NCI-H345 (cell line): Measurements from ENCODE around the gene ANO8.

Source experiments
- DNase-seq: peaks from one replicate; lab custom pipeline; 2025; lab: John Stamatoyannopoulos, UW

Gene ANO8

DNA sequence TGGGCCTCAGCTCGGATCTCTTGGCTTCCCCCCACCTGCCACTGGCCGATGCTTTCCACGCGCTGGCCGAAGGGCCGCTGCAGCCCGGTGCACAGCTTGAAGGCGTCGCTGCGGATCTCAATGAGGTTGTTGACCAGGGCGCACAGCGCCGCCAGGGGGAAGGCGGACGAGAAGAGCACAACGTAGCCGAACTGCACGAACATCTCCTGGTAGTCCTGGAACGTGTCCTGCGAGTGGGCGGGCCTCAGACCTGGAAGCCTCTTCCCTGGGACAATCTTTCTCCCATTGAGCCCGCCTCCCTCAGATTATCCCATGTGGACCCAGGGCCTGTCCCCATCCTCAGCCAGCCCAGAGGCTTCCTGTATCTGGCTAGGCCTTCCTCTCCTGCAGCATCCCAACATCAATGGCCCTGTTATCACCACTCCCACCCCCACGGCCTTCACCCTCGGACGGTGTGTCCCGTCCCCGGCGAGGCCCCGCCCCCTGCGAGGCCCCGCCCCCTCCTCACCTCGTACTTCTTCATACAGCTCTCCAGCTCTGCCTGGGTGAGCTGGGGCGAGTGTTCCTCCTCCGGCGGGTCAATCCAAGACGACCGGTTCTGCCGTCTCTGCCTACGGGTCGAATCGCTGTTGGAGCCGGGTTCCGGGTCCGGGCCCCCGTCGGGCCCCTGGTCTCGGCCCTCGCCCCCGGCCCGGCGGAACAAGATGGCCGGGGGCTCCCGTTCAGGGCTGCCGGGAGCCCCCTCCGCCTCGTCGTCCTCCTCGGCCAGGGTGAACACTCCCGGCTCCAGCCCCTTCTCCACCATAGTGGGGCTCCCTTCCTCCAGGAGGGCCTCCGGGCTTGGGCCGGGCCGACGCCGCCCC is 6.8 kb downstream of the ANO8 start:
- DNase-seq, result no peak

DNA sequence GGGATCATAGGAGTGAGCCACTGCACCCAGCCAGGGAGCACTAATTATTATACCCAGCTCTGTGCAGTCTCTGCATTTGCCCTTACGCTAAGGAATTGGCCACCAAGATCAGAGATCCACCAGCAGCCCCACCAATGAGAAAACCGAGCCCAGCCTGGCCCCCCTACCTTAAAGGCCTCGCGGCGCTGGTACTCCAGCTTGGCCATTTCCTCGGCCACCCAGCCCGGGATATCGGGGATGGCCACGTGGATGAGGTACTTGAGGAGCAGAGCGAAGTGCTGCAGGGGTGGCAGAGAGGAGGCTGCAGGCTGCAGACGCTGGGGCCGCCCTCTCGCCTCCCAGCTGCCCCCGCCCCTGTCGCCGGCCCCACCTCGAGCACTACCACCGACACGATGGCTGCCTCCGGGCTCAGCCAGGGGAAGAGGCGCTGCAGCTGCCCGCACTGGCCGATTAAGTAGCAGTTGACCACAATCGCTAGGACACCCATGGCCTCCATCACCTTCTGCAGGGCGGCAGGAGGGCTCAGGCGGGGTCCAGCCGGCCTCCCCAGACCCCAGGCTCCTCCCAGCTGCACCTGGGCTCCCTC is 7.5 kb downstream of the ANO8 start:
- no peak for DNase-seq

DNA sequence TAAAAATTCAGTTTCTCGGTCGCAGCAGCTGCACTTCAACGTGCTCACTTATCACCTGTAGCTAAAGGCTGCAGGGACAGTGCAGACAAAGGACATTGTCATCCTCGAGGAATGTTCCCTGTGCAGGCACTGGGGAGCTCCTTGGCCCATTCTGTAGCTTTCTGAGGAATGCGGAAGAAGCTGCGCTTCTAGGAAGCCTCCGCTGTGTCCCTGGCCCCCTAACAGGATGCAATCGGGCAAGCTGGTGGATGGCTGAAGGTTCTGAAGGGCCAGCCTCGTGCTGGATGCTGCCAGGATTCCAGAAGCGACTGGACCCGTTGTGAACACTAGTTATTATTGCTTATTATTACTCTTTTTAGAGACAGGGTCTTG is 8.1 kb downstream of the ANO8 start:
- DNase-seq, result no peak

DNA sequence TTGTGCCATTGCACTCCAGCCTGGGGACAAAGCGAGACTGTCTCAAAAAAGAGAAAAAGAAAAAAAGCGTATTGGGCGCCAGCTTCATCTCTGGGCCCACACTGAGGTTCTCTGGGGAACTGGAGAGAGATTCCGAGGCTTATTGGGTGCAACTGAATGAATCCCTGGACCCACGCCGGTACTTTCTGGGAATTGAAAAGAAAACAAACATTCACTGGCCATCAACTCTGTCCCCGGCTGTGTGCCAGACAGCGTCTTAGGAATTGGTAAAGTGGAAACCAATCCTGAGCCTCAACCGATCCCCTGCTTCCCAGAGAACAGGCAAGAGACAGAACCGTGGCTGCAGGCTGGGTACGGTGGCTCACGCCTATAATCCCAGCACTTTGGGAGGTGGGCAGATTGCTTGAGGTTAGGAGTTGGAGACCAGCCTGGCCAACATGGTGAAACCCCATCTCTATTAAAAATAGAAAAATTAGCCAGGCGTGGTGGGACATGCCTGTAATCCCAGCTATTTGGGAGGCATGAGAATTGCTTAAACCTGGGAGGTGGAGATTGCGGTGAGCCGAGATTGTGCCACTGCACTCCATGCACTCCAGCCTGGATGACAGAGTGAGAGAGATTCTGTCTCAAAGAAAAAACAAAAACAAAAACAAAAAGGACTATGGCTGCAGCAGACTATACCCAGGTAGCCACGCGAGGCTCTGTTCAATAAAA is 8.6 kb downstream of the ANO8 start:
- DNase-seq, result no peak

DNA sequence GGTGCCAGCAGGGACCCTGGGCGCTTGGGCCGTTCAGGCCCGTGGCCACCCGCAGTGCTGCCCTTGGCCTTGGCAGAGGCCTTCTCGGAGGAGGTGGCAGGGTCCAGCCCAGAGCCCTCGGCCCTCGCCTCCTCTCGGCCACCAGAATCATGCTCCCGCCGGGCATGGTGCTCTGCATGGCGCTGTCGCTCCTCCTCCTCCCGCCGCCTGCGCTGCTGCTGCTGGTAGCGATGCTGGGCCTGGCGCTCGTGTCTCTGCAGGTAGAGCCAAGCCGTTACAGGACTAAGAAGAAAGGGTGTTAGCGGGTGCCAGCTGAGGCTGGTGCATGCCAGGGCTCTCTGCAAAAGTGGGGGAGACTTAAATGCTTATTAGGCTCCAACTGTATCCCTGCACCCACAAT is 9.5 kb downstream of the ANO8 start:
- DNase-seq, result no peak

DNA sequence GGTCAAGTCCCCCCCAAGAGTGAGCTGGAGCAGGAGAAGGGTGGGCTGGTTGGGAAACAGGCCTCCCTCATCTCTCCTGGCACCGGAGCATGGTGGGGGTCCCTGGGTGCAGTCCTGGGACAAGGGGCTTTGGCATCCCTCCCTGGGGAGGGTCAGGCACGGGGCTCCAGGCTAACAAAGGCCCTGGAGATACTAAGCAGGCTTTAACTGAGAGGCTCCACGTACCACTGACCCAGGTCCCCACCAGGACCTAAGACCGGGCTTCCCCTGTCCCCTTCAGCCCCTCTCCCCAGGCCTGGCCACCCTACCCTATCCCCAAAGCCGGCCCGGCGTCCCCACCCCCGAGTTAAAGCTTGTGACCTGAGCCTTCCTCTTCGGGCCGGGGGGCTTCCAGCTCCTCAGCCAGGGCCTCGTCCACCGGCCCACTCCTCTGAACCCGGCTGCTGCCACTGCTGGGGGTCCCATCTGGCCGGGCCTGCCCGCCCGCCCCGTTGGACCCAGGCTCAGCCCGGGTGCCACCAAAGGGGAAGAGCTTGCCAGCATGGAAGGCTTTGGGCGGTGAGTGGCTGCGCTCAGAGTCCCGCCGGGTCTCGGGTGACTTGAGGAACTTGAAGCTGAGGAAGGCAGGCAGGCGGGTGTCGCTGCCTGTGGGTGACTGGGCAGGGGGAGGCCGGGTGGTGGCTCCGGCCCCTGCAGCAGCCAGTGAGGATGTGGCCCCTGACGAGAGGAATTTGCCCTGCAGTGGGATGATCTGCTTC is 10.1 kb downstream of the ANO8 start:
- DNase-seq, result no peak

DNA sequence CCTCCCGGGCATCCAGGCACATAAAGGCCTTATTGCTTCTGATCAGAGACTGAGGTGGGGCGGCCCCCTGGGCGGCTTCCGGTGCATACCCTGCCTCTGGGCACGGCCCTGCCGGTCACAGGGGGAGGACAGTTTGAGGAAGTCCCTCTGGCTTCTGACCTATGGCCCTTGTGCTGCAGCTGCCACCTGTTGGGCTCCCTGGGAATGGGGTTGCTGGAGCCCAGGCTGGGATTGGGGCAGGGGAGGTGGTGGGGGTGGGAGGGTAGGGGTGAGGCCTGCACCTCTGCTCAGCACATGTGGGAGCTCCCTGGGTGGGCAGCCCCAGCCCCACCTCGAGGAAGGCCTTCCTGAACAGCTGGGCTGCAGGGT is 10.7 kb downstream of the ANO8 start:
- no peak for DNase-seq

DNA sequence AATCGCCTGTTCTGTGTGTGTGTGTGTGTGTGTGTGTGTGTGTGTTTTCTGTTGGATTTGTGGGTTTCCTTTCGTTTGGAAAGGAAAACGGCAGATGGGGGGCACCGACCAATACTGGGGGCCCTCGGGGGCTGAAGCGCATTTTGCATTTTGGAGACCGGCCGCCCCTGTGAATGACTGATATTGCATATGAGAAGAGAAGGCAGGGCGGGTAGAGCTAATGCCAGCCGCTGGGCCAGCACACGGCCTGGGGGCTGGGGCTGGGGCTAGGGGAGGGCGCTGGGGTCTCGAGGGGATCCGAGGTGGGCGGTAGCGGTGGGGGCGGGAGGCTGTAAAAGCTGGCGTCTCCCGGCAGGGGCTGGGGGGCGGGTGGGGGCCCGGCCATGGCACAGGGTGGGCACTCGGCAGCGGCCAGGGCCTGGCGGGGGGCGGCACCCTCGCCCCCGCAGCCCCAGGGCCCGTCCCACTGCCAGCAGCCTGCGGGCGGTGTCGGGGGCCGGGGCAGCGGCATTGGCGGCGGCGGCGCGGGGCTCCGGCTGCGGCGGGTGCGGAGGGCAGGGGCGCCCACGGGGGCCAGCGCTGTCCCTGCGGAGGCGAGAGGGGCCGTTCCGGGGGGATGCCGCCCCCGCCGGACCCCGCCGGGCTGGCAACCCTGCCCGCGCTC is 11.2 kb downstream of the ANO8 start:
- no peak for DNase-seq

DNA sequence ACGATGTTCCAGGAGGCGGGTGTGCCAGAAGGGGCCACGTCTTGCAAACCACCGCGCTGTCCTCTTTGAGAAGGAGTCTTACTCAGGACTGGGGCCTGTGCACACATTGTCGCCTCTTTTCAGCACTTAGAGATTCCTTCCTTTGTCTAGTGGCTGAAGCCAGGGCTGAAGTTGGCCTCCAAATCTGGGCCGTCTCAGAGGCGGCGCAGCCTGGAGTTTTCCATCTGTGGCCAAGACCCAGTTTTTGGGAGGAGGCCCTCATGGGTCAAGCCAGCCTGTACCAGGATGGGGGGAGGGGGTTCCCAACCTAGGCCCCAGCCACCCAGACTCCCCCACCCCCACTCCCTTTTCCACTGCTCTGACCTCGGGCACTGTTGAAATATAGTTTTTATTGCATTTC is 11.8 kb downstream of the ANO8 start:
- no peak for DNase-seq

DNA sequence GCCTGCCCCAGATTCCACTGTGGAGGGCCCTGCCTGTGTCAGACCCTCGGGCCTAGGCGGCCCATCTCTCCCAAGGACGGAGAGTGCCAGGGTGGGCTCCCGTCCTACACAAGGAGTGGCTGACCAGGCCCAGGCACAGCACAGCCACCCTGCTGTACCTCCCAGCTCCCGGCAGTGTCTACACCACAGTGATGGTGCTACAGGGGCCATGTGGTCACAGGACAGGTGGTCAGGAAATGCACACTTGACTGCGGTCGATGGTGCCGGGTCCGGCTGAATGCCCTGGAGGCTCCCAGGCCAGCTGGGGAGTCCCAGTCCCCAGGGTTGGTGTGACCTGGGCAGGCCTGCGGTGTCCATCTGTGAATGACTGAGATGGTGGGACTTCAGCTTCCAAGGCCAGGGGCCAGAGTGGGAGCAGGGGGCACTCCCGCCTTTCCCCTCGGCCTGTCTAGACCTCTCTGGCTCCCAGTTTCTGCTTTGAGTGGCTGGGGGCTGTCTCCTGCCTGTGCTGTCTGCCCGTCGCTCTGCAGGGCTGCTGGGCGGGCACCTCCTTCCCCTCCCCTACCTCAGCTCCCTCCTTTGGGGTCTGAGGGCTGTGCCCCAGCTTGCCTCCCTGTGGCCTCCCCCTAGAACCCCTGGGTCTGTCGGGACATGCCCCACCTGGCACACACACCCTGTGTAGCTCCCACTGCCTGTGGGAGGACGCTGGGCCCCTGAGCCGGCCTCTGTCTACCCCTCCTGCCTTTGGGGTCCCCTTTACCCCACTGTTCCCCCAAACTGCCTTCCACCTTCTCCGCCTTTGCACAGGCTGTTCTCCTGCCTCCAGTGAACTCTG is 12.8 kb downstream of the ANO8 start:
- no peak for DNase-seq

DNA sequence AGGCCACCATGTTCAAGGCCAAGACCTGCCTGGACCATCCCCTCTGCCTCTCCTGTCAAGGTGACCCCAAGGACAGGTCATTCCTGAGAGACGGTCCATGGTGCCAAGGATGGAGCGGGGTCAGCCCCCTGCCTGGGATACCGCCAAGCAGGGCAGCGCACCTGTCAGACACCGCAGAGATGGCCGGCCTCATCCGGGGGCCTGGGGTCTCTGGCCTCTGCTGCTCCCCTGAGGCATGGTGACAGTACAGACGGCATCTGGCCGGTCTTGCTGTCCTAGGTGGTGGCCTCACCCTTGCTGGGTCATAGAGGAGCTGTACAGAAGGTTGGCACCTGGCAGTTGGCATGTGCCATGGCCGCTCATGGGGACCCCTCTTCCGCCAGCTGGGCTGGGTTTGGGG is 14.2 kb downstream of the ANO8 start:
- DNase-seq, result no peak

DNA sequence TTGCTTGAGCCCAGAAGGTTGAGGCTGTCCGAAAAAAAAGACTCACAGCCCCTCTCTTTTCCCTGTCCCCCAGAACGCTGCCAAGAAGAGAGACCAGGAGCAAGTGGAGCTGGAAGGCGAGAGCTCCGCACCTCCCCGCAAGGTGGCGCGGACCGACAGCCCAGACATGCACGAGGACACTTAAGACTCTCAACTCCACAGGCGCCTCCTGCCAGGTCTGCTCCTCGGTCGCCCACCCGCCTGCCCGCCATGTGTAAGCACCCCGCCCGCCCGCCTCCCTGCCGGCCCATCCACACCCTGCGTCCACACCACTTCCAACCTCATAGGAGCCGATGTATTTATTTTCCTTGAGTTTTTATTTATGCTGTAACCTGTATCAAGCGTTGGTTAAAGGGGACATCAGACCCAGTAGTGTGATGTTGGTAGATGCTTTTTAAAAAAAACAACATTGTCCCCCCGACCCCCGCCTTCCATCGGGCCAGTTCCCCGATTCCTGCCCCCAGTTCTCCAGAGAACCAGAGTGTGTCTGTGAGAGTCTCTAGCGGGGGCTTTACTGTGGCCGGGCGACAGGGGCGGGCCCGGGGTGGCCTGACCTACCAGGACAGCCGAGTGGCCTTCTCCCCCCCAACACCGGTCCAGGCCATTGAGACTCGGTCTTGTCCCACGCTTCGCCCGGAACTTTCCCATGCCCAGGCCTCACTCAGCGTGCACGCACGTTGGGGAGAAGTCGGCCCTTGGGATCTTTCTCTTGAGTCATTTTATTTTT is 15.0 kb downstream of the ANO8 start:
- DNase-seq, result no peak

DNA sequence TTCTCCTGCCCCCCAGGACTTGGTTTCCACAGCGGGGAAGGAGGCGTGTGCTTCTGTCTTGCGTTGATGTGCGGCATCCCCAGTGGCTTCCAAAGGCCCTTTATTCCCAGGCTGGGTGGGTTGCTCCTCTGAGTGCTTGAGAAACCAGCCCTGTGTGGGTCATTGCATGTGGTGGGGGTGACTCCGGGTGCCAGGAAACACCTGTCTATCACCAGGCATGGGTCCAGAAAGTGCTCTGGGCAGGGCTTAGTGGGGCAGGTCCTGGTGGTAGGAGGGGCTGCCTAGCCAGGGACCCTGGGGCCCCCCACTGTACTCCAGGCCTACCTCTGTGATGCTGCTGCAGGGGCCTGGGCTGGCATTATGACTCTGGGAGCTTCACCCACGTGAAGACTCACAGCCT is 15.7 kb downstream of the ANO8 start:
- no peak for DNase-seq

DNA sequence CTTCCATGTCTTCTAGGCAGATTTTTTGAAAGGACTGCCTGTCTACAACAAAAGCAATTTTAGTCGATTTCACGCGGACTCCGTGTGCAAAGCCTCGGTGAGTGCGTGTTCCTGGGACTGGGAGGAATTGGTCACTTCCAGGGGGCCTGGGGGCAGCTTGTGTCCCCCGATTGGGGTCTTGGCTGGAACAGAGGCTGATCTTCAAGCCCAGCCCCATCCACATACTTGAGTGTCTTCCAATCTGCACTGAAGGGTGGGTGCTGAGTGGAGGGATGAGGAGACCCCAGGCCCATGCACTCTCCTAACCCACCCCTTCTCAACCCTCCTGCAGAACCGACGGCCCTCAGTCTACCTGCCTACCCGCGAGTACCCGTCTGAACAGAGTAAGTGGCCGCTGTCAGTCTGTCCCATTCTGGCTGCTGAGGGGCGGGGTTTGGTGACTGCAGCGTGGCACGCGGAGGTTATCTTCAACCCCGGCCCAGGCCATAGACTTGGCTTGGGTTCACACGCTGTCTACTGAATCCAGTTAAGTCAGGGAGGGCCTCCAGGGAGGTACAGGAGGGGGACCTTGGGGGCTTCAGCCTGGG is 20.6 kb downstream of the ANO8 start:
- DNase-seq, result no peak

DNA sequence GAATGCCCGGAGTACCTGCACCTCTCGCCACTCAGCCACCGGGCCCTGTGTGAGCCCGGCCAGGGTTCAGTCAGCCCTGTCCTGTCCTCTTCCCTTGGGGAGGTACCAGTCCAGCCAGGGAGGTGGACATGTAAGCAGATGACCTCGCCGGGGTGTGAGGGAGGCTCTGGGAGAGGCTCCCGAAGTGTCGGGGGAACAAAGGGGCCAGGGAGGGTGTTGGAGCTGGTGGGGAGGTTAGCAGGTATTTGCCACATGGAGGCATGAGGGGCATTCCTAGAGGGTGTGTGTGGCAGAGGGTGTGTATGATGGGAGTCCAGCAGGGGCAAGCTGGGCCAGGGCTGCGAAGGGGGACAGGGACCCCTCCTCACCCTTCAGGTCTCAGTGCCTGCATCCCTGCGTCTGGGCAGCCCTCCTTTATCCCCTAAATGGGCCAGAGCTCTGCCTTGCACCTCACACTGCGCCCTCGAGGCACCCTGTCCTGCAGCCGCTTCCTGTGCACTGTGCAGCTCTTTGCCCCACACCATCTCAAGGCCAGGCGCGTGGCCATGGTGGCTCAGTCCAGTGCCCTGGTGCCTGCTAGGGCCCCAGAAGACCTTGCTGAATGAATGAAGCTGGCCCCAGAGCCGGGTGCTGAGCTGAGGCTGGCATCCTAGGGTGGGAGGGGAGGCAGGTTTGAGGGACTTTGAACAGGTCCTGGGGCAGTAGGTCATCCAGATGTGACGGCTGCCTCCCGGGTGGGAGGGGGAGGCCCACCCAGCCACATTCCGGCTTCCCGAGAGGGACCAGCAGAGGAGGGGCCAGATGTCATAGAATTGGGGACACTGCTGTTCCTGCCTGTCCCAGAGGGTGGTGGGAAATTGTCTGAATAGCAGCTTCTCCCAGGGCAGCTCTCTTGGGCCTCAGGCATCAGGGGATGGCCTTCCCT is 22.2 kb downstream of the ANO8 start:
- no peak for DNase-seq

DNA sequence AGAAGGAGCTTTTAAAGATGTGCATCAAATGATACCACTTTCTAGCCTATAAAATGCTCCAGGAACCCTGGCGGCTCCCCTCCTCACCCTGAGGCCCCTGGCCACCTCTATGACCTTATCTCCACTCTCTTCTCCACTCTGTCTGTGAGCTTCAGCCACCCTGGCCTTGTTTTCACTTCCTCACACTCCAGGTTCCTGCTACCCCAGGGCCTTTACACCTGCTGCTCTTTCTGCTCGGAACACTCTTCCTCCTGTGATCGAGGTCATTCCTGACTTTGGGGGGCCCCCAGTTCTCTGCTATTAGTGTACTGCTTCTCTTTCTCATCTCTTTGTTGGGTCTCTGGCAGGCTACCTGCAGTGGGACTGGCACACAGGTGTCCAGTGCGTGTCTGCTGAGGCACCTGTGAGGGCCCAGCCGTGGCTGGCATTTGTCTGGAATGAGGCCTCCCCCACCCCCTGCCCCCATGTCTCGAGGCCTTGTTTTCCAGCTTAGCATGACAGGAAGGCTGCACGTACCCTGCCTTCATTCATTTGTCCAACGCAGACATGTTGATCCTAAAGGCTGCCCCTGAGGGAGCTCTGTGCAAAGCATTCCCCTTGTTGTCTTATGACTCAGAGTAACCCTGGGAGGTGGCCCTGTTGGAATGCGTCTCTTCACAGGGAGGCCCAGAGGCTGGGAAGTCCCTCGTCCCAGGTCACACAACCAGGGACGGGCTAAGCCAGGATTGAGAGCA is 23.0 kb downstream of the ANO8 start:
- DNase-seq, result no peak

DNA sequence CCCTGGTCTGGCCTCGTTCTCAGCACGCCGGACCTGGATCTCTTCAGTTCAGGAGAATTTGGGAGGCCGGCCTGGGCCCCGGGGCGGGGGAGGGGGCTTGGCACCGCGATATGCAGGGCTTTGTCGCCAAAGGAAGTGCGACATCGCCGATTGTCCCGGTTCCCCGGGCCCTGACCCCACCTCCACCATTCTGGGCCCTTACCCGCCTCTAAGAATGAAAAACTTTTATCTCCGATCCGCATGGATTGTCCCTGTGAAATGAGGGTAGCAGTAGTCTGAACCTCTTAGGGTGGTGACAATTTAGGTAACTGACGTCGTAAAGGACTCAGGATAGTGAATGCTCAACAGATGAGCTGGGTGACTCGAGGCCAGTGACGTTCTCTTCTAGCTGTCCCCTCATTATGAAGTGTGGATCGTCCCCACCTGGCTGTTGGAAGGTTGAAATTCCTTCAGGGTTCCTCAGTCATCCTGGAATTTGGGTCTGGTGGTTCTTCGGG is 24.6 kb downstream of the ANO8 start:
- DNase-seq, result no peak
